Measurements from ENCODE around the gene TAF13. TPM values are rescaled to one million over a fixed set of nuclear protein-coding genes. Genes with fewer than 3 reads are reported as not detected.
"Not testable (repeated sequence)": the region's sequence is repeated elsewhere in the genome, so short reads cannot be mapped to it uniquely, and the experiment has no call there.

Gene TAF13
- total RNA-seq, 2 experiments from 2014 or later: 24.5 to 24.6 TPM

- peaks cover 4% of the 10 kb centered on the region for H3K4me1 Mint-ChIP-seq (ENCODE audit: low read depth)
- peaks cover 25% of the 10 kb centered on the region for H3K36me3 Mint-ChIP-seq (ENCODE audit: low read depth)
- CTCF ChIA-PET: interaction anchor here (0.5 to 0.8 kb wide), 2 partner anchors 23 to 41 kb away, joined by 3 read pairs; no protein-coding TSS in a partner anchor
- H3K27me3 Mint-ChIP-seq (ENCODE audit: low read depth): no peaks in the 10 kb centered on the region
- H3K27ac Mint-ChIP-seq: no peak overlapping the region
- H3K4me3 Mint-ChIP-seq: no peak overlapping the region
- POLR2A ChIA-PET: no interaction called here
- no peaks in the 10 kb centered on the region for H3K9me3 Mint-ChIP-seq (ENCODE audit: insufficient read depth)
- DNase-seq (no peak), ATAC-seq (no peak)
These were observed 6.5 kb downstream of the TAF13 start for GRCh38 chr1:109069294-109069693.

GRCh38 chr1:109067883-109068282 is 7.9 kb downstream of the TAF13 start:
- ATAC-seq: no peak
- POLR2A ChIA-PET: no interaction called here
- no peak for DNase-seq

GRCh38 chr1:109065137-109065536 is 10.7 kb downstream of the TAF13 start:
- DNase-seq: no peak
- H3K9me3 Mint-ChIP-seq (ENCODE audit: insufficient read depth): no peaks in the 10 kb centered on the region
- H3K4me3 Mint-ChIP-seq: no peak overlapping the region
- H3K36me3 Mint-ChIP-seq (ENCODE audit: low read depth): peaks cover 22% of the 10 kb centered on the region
- POLR2A ChIA-PET: no interaction called here
- H3K27ac Mint-ChIP-seq: no peak overlapping the region
- H3K4me1 Mint-ChIP-seq (ENCODE audit: low read depth): no peaks in the 10 kb centered on the region
- ATAC-seq: no peak
- CTCF ChIA-PET: no interaction called here
- no peaks in the 10 kb centered on the region for H3K27me3 Mint-ChIP-seq (ENCODE audit: low read depth)

More at GRCh38 chr1:109067883-109068282, 7.9 kb downstream of the TAF13 start:
- Mint-ChIP-seq H3K27me3 (ENCODE audit: low read depth) (no peaks in the 10 kb centered on the region), H3K36me3 (ENCODE audit: low read depth) (peaks cover 25% of the 10 kb centered on the region), H3K4me1 (ENCODE audit: low read depth) (peaks cover 2% of the 10 kb centered on the region), H3K4me3 (no peak overlapping the region), H3K27ac (no peak overlapping the region), H3K9me3 (ENCODE audit: insufficient read depth) (no peaks in the 10 kb centered on the region)
- CTCF ChIA-PET: interaction anchor here (1.0 kb wide), 1 partner anchor 32 kb away, joined by 4 read pairs; no protein-coding TSS in a partner anchor

GRCh38 chr1:109061183-109061582 is 14.6 kb downstream of the TAF13 start:
- peaks cover 11% of the 10 kb centered on the region for H3K36me3 Mint-ChIP-seq (ENCODE audit: low read depth)
- ATAC-seq (no peak), DNase-seq (no peak)
- no peak overlapping the region for H3K4me3 Mint-ChIP-seq
- POLR2A ChIA-PET: interaction anchor here (0.6 to 1.1 kb wide), 3 partner anchors 13 to 428 kb away, joined by 3 to 6 read pairs (median 3); no protein-coding TSS in a partner anchor
- H3K4me1 Mint-ChIP-seq (ENCODE audit: low read depth): no peaks in the 10 kb centered on the region
- H3K27ac Mint-ChIP-seq: no peak overlapping the region
- CTCF ChIA-PET: interaction anchor here (1.5 kb wide), 1 partner anchor 51 kb away, joined by 5 read pairs; a partner anchor contains a TSS
- H3K27me3 Mint-ChIP-seq (ENCODE audit: low read depth): no peaks in the 10 kb centered on the region
- H3K9me3 Mint-ChIP-seq (ENCODE audit: insufficient read depth): no peaks in the 10 kb centered on the region

- ChIA-PET POLR2A (interaction anchor here (0.6 to 1.1 kb wide), 3 partner anchors 13 to 427 kb away, joined by 3 to 6 read pairs (median 3); no protein-coding TSS in a partner anchor), CTCF (interaction anchor here (1.5 kb wide), 1 partner anchor 52 kb away, joined by 5 read pairs; a partner anchor contains a TSS)
- H3K4me3 Mint-ChIP-seq: no peak overlapping the region
These were observed 15.1 kb downstream of the TAF13 start for GRCh38 chr1:109060707-109061106.

GRCh38 chr1:109059026-109059425 is 16.8 kb downstream of the TAF13 start:
- H3K27ac Mint-ChIP-seq: no peak overlapping the region
- DNase-seq: no peak
- ChIA-PET POLR2A (no interaction called here), CTCF (no interaction called here)
- H3K36me3 Mint-ChIP-seq (ENCODE audit: low read depth): peaks cover 1% of the 10 kb centered on the region
- no peak for ATAC-seq
- H3K4me1 Mint-ChIP-seq (ENCODE audit: low read depth): no peaks in the 10 kb centered on the region
- no peak overlapping the region for H3K4me3 Mint-ChIP-seq
- H3K27me3 Mint-ChIP-seq (ENCODE audit: low read depth): no peaks in the 10 kb centered on the region
- H3K9me3 Mint-ChIP-seq (ENCODE audit: insufficient read depth): no peaks in the 10 kb centered on the region

More at GRCh38 chr1:109060707-109061106, 15.1 kb downstream of the TAF13 start:
- ATAC-seq: no peak
- no peak for DNase-seq
- no peak overlapping the region for H3K27ac Mint-ChIP-seq
- peaks cover 11% of the 10 kb centered on the region for H3K36me3 Mint-ChIP-seq (ENCODE audit: low read depth)
- no peaks in the 10 kb centered on the region for H3K4me1 Mint-ChIP-seq (ENCODE audit: low read depth)
- no peaks in the 10 kb centered on the region for H3K9me3 Mint-ChIP-seq (ENCODE audit: insufficient read depth)
- H3K27me3 Mint-ChIP-seq (ENCODE audit: low read depth): no peaks in the 10 kb centered on the region

GRCh38 chr1:109056064-109056463 is 19.7 kb downstream of the TAF13 start:
- Mint-ChIP-seq H3K4me3 (no peak overlapping the region), H3K4me1 (ENCODE audit: low read depth) (no peaks in the 10 kb centered on the region), H3K27me3 (ENCODE audit: low read depth) (no peaks in the 10 kb centered on the region), H3K27ac (no peak overlapping the region), H3K36me3 (ENCODE audit: low read depth) (no peaks in the 10 kb centered on the region), H3K9me3 (ENCODE audit: insufficient read depth) (no peaks in the 10 kb centered on the region)
- no peak for ATAC-seq
- ChIA-PET POLR2A (no interaction called here), CTCF (no interaction called here)
- DNase-seq: no peak

GRCh38 chr1:109052145-109052544 is 23.7 kb downstream of the TAF13 start:
- POLR2A ChIA-PET; H3K4me1 Mint-ChIP-seq (ENCODE audit: low read depth); H3K27me3 Mint-ChIP-seq (ENCODE audit: low read depth); DNase-seq; H3K9me3 Mint-ChIP-seq (ENCODE audit: insufficient read depth); H3K4me3 Mint-ChIP-seq; H3K36me3 Mint-ChIP-seq (ENCODE audit: low read depth); ATAC-seq; CTCF ChIA-PET; H3K27ac Mint-ChIP-seq: not testable (repeated sequence)

GRCh38 chr1:109050228-109050995 is 25.4 kb downstream of the TAF13 start:
- peaks cover 2% of the 10 kb centered on the region for H3K4me1 Mint-ChIP-seq (ENCODE audit: low read depth)
- POLR2A ChIA-PET: no interaction called here

GRCh38 chr1:109048335-109048734 is 27.5 kb downstream of the TAF13 start:
- peaks cover 19% of the 10 kb centered on the region for H3K27me3 Mint-ChIP-seq (ENCODE audit: low read depth)
- no peak for ATAC-seq
- no peak overlapping the region for H3K4me3 Mint-ChIP-seq
- no peaks in the 10 kb centered on the region for H3K9me3 Mint-ChIP-seq (ENCODE audit: insufficient read depth)
- ChIA-PET CTCF (no interaction called here), POLR2A (interaction anchor here (0.8 kb wide), 1 partner anchor 13 kb away, joined by 3 read pairs; no protein-coding TSS in a partner anchor)
- no peaks in the 10 kb centered on the region for H3K36me3 Mint-ChIP-seq (ENCODE audit: low read depth)
- no peak overlapping the region for H3K27ac Mint-ChIP-seq
- H3K4me1 Mint-ChIP-seq (ENCODE audit: low read depth): peaks cover 3% of the 10 kb centered on the region
- DNase-seq: no peak

More at GRCh38 chr1:109050228-109050995, 25.4 kb downstream of the TAF13 start:
- no peak overlapping the region for H3K27ac Mint-ChIP-seq
- no peak for ATAC-seq
- H3K36me3 Mint-ChIP-seq (ENCODE audit: low read depth): no peaks in the 10 kb centered on the region
- no peak for DNase-seq
- H3K9me3 Mint-ChIP-seq (ENCODE audit: insufficient read depth): no peaks in the 10 kb centered on the region
- H3K27me3 Mint-ChIP-seq (ENCODE audit: low read depth): peaks cover 16% of the 10 kb centered on the region
- CTCF ChIA-PET: no interaction called here
- H3K4me3 Mint-ChIP-seq: no peak overlapping the region

- ATAC-seq (no peak), DNase-seq (no peak)
- no peak overlapping the region for H3K4me3 Mint-ChIP-seq
- CTCF ChIA-PET: interaction anchor here (0.8 kb wide), 1 partner anchor 192 kb away, joined by 3 read pairs; no protein-coding TSS in a partner anchor
- no peaks in the 10 kb centered on the region for H3K36me3 Mint-ChIP-seq (ENCODE audit: low read depth)
- no peaks in the 10 kb centered on the region for H3K9me3 Mint-ChIP-seq (ENCODE audit: insufficient read depth)
- POLR2A ChIA-PET: no interaction called here
- H3K27ac Mint-ChIP-seq: no peak overlapping the region
- H3K27me3 Mint-ChIP-seq (ENCODE audit: low read depth): peaks cover 19% of the 10 kb centered on the region
- peaks cover 6% of the 10 kb centered on the region for H3K4me1 Mint-ChIP-seq (ENCODE audit: low read depth)
These were observed 28.5 kb downstream of the TAF13 start for GRCh38 chr1:109047339-109047738.

GRCh38 chr1:109046671-109047070 is 29.1 kb downstream of the TAF13 start:
- Mint-ChIP-seq H3K4me3 (no peak overlapping the region), H3K27ac (no peak overlapping the region), H3K9me3 (ENCODE audit: insufficient read depth) (no peaks in the 10 kb centered on the region), H3K4me1 (ENCODE audit: low read depth) (peaks cover 7% of the 10 kb centered on the region), H3K36me3 (ENCODE audit: low read depth) (no peaks in the 10 kb centered on the region), H3K27me3 (ENCODE audit: low read depth) (peaks cover 19% of the 10 kb centered on the region)
- no peak for DNase-seq
- POLR2A ChIA-PET: no interaction called here
- CTCF ChIA-PET: no interaction called here
- no peak for ATAC-seq

Data from activated CD8-positive, alpha-beta T cell treated with anti-CD3 and anti-CD28 coated beads, Interleukin-2, amount 10 ng/mL, durations not matched to agents 7 days and 5 days (primary cell).